ENCODE measurements around the gene TCFL5. TPM values are rescaled to one million over a fixed set of nuclear protein-coding genes. Genes with fewer than 3 reads are reported as not detected.

TCFL5 gene
- total RNA-seq, 6 donors from 2014 or later = 2.1 to 9.6 (median 7.1) TPM

DNA sequence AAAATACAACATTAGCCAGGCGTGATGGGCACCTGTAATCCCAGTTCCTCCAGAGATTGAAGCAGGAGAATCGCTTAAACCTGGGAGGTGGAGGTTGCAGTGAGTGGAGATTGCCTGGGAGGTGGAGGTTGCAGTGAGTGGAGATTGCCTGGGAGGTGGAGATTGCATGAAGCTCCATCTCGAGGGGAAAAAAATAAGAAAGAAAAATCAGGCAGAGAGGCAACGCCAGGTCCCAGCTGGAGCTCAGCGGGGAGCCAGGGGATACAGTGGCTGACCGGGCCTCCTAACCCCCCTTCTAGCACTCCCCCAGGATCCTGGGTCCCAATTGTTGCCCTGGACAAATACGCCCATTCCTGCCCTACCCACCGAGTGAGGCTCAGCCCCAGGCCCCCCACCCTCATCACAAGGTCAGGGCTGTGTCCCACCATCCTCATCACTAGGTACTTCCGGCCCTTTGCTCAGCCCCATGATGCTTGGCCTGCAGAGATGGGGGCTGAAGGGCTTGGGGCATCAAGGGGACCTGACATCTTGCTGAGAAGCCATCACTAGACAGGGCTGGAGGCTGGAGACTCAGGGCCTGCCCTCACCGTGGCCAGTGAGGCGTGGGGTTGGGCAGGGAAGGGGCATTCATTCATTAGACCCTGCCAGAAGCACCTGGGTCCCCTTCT, 55.1 kb downstream of the TCFL5 start:
- H3K27ac ChIP-seq = peak overlapping the region; percentile 88 to 94 (median 91)
- TF ChIP-seq POLR2AphosphoS5 (IDR thresholded peaks at IDR 0.05) (no peak), POLR2A (IDR thresholded peaks at IDR 0.05) (no peak), EP300 (IDR thresholded peaks at IDR 0.05) (no peak)
- TF ChIP-seq, protein P1, sequence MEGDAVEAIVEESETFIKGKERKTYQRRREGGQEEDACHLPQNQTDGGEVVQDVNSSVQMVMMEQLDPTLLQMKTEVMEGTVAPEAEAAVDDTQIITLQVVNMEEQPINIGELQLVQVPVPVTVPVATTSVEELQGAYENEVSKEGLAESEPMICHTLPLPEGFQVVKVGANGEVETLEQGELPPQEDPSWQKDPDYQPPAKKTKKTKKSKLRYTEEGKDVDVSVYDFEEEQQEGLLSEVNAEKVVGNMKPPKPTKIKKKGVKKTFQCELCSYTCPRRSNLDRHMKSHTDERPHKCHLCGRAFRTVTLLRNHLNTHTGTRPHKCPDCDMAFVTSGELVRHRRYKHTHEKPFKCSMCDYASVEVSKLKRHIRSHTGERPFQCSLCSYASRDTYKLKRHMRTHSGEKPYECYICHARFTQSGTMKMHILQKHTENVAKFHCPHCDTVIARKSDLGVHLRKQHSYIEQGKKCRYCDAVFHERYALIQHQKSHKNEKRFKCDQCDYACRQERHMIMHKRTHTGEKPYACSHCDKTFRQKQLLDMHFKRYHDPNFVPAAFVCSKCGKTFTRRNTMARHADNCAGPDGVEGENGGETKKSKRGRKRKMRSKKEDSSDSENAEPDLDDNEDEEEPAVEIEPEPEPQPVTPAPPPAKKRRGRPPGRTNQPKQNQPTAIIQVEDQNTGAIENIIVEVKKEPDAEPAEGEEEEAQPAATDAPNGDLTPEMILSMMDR (IDR thresholded peaks at IDR 0.05) = no peak
- ATAC-seq (ENCODE audit: low FRiP score in 2 of 2) (no peak), DNase-seq (peak in 1 of 2 donors; percentile 29)
- no peaks in the 10 kb centered on the region for H3K27me3 ChIP-seq
- peaks cover 31 to 45% (median 34%) of the 10 kb centered on the region in 4 donors for H3K4me1 ChIP-seq
- H3K36me3 ChIP-seq = peaks cover 19 to 49% (median 41%) of the 10 kb centered on the region in 4 donors
- no peaks in the 10 kb centered on the region for H3K9me3 ChIP-seq
- WGBS, 2 donors = 60 to 79% methylated on average over 8 to 9 of the region's 11 CpGs
- H3K4me3 ChIP-seq = peak overlapping the region in 2 of 4 donors; percentile 98 to 100

GRCh38 chr20:62805711-62806382, 55.8 kb downstream of the TCFL5 start:
- Histone ChIP-seq H3K27me3 (no peaks in the 10 kb centered on the region), H3K27ac (peak overlapping the region; percentile 88 to 94 (median 91)), H3K4me3 (peak overlapping the region; percentile 94 to 100 (median 98)), H3K9me3 (no peaks in the 10 kb centered on the region), H3K36me3 (peaks cover 15 to 47% (median 39%) of the 10 kb centered on the region in 4 donors), H3K4me1 (peaks cover 31 to 45% (median 34%) of the 10 kb centered on the region in 4 donors)
- TF ChIP-seq POLR2A (IDR thresholded peaks at IDR 0.05) (peak in 1 of 4 donors; percentile 62), POLR2AphosphoS5 (IDR thresholded peaks at IDR 0.05) (peak; percentile 3 to 15)
- TF ChIP-seq, protein P1 (IDR thresholded peaks at IDR 0.05) = no peak
- ATAC-seq (ENCODE audit: low FRiP score in 2 of 2) = peak; percentile 7 to 40
- peak; percentile 81 to 83 for DNase-seq
- WGBS, 2 donors = 21 to 51% methylated on average over 8 to 24 of the region's 25 CpGs

DNA sequence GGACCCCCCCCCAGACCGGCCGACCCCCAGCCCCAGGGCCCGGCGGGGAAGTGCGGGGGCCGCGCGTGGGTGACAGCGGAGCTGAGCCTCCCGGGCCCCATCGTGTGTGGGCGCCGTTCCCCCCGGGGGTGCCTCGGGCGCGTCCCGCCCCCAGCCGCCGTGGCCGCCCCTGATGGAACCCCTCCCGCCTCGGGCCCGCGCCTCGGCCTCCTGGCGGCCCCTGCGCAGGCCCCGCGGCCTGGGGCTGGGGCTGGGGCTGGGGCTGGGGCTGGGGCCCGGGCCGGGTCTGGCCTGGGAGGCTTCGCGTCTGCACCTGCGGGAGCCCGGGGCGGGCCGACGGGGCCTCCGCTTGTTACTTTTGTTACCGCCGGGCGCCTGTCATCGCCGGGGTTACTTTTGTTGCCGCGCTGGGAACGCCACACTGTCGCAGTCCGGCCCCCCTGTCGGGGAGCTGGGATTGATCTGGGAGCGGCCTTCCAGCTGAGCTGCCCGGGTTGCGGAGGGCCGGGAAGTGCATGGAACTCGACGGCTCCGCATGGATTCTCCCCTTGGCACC, 56.4 kb downstream of the TCFL5 start:
- H3K27ac ChIP-seq = peak overlapping the region; percentile 88 to 94 (median 91)
- peaks cover 9 to 47% (median 34%) of the 10 kb centered on the region in 4 donors for H3K36me3 ChIP-seq
- ATAC-seq (ENCODE audit: low FRiP score in 2 of 2) (peak in 1 of 2 donors; percentile 58), DNase-seq (peak in 1 of 2 donors; percentile 89)
- no peaks in the 10 kb centered on the region for H3K27me3 ChIP-seq
- TF ChIP-seq POLR2A (IDR thresholded peaks at IDR 0.05) (no peak), POLR2AphosphoS5 (IDR thresholded peaks at IDR 0.05) (peak in 1 of 2 donors; percentile 0)
- TF ChIP-seq, protein P1 (IDR thresholded peaks at IDR 0.05) = peak in 1 of 6 experiments; percentile 18
- no peaks in the 10 kb centered on the region for H3K9me3 ChIP-seq
- H3K4me1 ChIP-seq = peaks cover 31 to 45% (median 34%) of the 10 kb centered on the region in 4 donors
- WGBS, 2 donors = 0% methylated on average over 3 of the region's 58 CpGs; no CpG with 5 or more reads in 1 of the 2 donors
- peak overlapping the region; percentile 94 to 100 (median 98) for H3K4me3 ChIP-seq

DNA sequence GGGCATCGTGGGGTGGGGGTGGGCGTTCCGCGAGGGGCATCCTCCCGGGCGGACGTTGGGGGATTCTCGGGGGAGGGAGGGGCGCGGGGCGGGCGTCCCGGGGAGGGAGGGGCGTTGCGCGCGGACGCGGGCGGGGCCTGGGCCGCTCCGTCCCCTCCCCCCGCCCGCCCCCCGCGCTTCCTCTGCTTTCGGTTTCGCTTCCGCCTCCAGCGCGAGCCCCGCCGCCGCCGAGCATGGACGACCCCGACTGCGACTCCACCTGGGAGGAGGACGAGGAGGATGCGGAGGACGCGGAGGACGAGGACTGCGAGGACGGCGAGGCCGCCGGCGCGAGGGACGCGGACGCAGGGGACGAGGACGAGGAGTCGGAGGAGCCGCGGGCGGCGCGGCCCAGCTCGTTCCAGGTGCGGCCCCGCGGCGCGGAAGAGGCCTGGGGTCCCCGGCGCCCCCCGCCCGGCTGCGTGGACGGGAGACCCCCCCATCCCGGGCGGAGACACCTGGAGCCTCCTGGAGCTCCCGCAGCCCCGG, 56.9 kb downstream of the TCFL5 start, which contains the start of gene OGFR:
TSS of gene OGFR (plus strand) at position 209 of the 528 bp plus-strand sequence. CDS start at position 234, 25 bp downstream.
- Histone ChIP-seq H3K27me3 (no peaks in the 10 kb centered on the region), H3K27ac (peak within 1 kb of the TSS; percentile 88 to 94 (median 91)), H3K4me3 (peak within 1 kb of the TSS; percentile 94 to 100 (median 98)), H3K4me1 (peaks cover 31 to 45% (median 34%) of the 10 kb centered on the region in 4 donors), H3K36me3 (peaks cover 10 to 46% (median 34%) of the 10 kb centered on the region in 4 donors), H3K9me3 (no peaks in the 10 kb centered on the region)
- DNase-seq = peak; percentile 71 to 94
- peak in 1 of 2 donors; percentile 71 for ATAC-seq (ENCODE audit: low FRiP score in 2 of 2)
- 1% methylated on average over 38 of the region's 77 CpGs; no CpG with 5 or more reads in 1 of the 2 donors for WGBS, 2 donors
- TF ChIP-seq, protein P1 (IDR thresholded peaks at IDR 0.05) = no peak
- TF ChIP-seq POLR2AphosphoS5 (IDR thresholded peaks at IDR 0.05) (peak; percentile 88 to 90), EP300 (IDR thresholded peaks at IDR 0.05) (peak in 1 of 4 donors; percentile 32), POLR2A (IDR thresholded peaks at IDR 0.05) (peak in 2 of 4 donors; percentile 23 to 84)
